GM19467 (cell line): ENCODE results near the gene UBE4B.
A peak's percentile ranks its signal among the peaks of the same experiment; 100 is the strongest.
"Not testable (repeated sequence)": the region's sequence is repeated elsewhere in the genome, so short reads cannot be mapped to it uniquely, and the experiment has no call there.

Experiments used
- ATAC-seq: cut with Tn5 transposase; IDR thresholded peaks from one replicate; pipeline ENCODE4 v1.9.1; 2021; ENCODE audit warnings: mild to moderate bottlenecking, moderate library complexity; ENCODE audit not compliant: unreplicated experiment

The UBE4B gene

DNA sequence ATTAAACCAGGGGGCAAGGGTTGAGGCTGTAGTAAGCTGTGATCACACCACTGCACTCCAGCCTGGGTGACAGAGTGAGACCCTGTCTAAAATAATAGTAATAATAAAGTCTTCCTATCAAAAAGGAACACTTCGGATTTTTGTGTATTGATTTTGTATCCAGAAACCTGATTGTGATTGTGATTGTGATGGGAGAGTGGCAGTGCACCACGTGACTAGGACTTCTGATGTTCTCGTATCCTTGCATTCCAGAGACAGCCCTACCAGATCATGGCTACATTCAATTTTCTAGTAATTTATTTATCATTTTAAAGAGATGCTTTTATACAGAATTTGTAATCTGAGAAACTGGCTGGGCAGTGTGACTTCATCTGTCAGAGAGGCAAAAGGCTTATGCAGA, 175.1 kb downstream of the UBE4B start:
- no peak for ATAC-seq

DNA sequence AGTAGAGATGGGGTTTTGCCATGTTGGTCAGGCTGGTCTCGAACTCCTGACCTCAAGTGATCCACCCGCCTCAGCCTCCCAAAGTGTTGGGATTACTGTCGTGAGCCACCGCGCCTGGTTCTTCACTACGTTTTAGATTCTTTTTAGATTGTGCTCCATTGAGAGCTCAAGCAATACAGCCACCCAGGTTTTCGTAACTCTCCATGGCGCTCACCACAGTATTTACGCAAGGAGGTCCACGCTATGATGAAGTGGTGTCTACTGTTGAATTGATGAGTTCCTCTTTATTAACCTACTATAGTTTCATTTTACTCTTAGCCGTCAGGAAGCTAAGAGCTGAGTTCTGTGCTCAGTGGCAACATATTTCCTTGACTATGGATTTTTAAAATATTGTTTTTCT, 175.8 kb downstream of the UBE4B start:
- no peak for ATAC-seq

DNA sequence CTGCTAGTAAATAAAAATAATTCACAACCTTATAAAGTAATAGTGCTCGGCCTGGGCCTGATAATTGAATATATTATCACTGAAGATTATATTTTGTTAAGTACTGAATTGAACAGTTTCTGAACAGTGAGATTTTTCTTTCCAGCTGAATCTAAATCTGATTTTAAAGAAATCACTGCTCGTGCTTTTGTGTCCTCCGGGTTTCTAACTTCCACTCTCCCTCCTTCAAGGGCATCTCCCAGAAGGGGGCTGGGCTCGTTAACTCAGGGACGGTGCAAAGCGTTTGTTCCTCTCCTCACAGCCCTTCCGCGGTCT, 176.8 kb downstream of the UBE4B start:
- ATAC-seq, result no peak

DNA sequence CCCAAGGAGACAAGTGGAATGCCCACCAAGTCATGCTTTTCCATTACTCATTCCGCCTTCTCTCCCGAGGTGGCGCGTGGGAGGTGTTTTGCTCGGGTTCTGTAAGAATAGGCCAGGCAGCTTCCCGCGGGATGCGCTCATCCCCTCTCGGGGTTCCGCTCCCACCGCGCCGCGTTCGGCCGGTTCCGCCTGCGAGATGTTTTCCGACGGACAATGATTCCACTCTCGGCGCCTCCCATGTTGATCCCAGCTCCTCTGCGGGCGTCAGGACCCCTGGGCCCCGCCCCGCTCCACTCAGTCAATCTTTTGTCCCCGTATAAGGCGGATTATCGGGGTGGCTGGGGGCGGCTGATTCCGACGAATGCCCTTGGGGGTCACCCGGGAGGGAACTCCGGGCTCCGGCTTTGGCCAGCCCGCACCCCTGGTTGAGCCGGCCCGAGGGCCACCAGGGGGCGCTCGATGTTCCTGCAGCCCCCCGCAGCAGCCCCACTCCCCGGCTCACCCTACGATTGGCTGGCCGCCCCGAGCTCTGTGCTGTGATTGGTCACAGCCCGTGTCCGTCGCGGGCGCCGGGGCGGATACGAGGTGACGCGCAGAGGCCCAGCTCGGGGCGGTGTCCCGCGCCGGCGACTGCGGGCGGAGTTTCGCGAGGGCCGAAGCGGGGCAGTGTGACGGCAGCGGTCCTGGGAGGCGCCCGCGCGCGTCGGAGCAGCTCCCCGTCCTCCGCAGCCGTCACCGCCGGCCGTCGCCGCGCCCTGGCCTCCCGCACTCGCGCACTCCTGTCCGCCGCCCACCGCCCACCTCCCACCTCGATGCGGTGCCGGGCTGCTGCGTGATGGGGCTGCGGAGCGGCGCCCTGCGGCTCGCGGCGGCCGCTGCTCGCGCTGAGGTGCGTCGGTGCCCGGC, 177.4 kb downstream of the UBE4B start, which contains the start of gene KIF1B:
Gene KIF1B (plus strand): TSS at position 666 of the 906 bp plus-strand sequence. CDS start 21,759 bp downstream, outside the sequence.
- peak; percentile 98 for ATAC-seq

DNA sequence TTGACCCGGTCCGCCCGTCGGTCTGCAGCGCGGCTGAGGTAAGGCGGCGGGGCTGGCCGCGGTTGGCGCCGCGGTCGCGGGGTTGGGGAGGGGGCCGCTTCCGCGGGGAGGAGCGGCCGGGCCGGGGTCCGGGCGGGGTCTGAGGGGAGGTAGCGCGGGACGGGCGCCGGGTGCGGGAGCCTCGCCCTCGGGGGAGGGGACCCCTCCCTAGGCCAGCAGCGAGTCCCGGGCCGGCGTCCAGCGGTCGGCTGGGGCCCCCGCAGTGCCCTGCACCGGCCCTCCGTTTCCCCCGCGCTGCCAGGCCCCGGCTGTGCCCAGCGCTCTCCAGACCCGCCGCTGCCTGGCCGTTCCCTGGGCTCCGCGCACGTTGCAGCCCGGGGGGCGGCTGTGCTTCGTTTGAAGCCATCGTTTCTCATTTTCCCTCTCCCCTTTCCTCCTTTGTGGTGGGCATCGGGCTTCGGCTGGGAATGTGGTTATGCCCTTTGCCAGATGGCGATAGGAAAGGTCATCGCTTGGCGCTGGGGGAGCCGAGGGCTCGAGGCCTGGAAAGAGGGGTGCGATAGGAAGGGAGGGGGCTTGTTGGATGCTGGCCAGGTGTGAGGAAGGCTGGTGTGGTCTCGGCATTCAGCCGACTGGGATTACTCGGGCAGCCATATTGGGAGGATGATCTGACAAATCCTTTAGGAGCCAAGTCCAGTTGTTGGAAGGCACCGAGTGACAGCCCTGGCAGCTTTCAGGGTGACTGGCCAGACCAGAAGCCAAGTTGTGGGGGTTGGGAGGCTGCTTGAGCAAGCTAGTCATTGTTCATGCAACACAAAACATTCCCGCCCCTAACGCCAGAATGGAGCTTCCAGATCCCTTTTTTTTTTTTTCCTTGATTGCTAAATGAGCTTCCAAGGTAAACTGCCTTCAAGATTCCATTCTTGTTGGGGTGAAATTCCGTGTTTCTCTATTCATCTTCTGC, 178.4 kb downstream of the UBE4B start:
- no peak for ATAC-seq

DNA sequence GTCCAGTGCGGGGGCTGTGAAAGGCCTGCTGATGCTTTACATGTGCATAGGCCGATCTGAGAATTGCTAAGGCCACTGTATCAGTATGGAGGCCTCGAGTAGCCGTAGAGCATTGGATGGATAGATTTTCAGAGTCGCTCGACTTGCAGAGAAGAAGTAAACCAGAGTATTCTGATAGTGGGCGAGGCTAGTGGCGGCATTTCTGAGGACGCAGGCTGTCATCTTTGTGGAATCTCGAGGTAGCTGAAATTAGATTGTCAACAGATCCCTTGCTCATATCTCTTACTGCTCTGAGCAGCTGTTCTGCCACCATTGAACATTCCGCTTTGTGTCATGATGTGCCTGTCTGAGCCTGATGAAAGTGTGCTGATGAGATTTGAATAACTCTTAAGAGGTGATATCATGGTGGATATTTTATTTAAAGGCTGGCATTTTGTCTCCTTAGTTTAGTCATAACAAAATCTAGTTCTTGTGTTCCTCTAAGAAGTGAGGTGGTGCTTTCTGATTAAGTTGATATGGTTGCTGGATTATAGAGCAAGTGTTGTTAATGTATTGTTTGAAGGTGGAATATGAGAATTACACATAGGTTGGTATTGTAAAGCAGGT, 179.2 kb downstream of the UBE4B start:
- ATAC-seq, result no peak

DNA sequence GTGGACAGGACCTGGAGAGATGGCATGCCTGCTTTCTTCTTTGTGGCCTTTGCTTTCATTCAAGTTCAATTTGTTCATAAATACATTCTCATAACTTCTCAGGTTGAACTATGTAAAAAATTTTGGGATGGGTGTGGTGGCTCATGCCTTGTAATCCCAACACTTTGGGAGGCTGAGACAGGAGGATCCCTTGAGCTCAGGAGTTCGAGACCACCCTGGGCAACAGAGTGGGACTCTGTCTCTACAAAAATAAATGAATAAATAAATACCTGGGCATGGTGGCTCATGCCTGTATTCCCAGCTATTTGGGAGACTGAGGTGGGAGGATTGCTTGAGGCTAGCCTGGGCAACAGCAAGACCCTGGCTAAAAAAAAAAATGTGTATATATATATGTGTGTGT, 179.7 kb downstream of the UBE4B start:
- no peak for ATAC-seq

DNA sequence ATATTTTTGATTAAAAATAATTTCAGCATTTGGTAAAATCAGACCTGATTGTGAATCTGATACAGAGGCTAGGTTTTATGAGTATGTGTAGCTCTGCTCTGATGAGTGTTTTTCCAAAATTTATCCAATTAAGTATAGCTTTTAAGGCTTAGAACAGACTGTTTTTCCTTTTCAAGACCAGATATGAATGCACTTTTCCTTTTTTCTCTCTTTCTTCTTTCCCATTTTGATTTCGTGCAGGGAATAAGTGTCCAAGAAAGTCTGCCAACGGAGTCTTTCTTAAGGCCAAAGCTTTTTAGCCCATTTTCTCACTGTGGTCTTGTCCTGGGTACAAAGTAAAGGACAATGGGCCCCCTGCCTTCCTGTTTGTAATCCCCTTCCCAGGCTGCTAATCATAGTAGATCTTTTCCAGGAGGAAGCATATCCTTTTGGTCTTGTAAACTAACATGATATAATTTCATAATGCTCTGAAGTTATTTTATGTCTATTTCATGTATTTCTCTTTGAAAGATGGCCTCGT, 180.5 kb downstream of the UBE4B start:
- no peak for ATAC-seq

DNA sequence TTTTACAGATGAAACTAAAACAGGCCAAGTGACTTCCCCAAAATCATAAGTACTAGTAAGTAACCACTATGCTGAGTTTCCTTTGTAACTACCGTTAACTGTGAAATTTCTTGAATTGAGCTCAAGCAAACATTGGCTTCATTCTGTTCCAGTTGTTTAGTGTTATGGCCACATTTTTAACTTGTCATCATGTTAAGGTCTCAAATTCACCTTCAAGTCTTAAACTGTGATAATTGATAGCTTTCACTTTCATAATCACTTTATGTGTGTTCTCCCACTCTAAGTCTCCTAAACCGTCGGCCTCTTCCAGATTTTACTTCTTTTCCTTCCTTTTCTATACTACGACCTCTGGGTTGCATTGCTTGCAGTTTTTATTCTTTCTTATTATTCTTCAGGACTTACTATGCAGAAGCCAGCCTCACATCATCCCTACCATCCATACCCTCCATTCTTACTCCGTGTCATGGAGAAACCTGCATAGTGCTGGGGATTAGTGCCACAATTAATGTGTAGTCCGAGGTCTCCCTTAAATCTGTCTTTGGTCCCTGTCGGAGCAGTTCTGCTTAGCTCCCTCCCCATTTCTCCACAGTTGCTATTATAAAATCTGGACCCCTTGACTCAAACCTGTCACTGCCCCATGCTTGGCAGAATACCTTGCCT, 183.5 kb downstream of the UBE4B start:
- ATAC-seq, result no peak

DNA sequence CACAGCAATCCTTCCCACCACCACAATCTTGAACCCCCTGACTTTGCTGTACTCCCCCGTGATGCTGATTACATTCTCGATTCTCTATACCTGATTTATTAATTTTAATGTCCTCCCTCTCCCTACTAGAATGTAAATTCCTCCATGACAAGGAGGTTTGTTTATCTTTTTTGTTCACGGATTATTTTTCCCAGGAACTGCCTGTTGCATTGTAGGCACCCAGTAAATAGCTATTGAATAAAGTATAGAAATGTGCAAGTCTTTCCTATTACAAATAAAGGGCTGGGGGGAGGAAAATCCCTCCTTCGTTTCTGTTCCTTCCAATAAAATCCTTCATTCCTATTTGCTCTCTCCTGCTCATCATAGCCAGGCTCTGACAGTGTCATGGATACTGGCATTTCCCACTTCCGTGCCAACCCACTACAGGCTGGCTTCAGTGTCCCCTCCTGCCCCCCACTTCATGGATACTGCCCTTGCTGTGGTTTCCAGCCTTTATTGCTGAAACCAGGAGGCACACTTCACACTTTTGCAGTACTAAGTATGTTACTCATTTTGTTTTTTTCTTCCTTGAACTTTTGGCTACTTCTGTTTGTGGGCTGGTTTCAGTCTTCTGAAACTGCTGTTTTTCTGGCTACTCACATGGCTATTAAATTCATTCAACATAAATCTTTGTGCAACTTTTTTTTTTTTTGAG, 185.1 kb downstream of the UBE4B start:
- no peak for ATAC-seq

DNA sequence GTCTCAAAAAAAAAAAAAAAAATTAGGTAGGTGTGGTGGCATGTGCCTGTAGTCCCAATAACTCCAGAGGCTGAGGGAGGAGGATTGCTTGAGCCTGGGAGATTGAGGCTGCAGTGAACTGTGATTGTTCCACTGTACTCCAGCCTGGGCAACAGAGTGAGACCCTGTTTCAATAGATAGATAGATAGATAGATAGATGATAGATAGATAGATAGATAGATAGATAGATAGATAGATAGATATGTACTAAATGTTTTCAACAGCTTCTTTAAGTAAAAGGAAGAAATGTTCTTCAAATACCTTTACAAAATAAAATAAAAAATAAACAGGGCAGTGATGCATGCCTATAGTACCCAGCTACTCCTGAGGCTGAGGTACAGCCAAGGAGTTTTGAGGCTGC, 187.4 kb downstream of the UBE4B start:
- ATAC-seq, result no peak

DNA sequence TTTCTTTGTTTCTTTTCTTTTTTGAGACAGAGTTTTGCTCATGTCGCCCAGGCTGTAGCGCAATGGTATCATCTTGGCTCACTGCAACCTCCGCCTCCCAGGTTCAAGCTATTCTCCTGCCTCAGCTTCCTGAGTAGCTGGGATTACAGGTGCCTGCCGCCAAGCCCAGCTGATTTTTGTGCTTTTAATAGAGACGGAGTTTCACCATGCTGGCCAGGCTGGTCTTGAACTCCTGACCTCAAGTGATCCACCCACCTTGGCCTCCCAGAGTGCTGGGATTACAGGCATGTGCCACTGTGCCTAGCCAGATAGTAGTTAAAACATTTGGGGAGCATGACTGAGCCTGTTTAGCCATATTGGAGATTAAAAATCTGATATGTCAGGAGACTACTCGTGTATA, 187.9 kb downstream of the UBE4B start:
- ATAC-seq, result not testable (repeated sequence)

DNA sequence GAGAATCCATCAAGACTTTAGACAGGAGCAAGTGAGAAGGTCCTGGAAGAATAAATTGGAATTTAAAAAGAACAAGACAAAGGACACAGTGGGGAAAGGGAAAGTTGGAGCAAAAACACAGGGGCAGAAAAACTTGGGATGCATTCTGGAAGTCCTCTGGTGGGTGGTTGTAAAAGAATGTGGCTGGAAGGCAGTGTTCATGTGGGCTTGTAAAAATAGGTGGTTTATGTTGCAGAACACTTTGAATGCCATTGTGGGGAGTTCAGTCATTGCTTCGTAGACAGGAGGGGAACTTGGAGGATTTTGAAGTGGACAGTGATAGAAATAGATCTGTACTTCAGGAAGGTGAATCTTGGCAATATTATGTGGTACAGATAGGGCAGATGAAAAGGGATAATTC, 192.8 kb downstream of the UBE4B start:
- no peak for ATAC-seq

DNA sequence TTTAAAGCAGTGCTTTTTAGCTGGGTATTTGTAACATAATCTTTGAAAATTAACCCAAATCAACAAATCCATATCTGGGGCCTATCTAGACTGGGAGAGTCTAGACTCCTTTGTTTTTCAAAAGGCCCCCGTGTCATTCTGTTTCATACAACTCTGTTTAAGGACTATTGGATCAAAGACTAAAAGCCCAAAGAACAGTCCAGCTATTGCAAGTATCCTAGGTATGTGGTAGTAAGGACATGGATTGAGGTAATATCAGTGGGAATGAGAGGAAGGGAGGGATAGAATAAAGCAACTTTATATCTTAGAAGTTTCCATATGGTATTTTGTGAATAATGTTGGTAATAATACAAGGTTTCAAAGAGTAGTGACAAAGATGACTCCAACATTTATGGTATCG, 195.8 kb downstream of the UBE4B start:
- ATAC-seq, result no peak

DNA sequence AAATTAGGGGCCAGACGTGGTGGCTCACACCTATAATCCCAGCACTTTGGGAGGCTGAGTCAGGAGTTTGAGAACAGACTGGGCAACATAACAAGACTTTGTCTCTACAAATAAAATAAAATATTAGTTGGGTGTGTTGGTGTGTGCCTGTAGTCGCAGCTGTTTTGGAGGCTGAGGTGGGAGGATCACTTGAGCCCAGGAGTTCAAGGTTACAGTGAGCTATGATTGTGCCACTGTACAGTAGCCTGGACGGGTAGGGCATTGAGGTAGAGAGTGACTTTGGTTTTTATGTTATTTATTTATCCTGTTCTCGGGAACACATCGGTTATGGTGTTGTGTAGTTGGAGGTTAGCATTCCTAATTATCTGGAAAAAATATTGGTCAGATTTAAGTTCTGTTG, 197.1 kb downstream of the UBE4B start:
- no peak for ATAC-seq
